A549 (cell line): ENCODE results near the gene TSPAN1. TPM values are rescaled to one million over a fixed set of nuclear protein-coding genes. Genes with fewer than 3 reads are reported as not detected.

Experiments used
- polyA plus RNA-seq, 4 experiments: library from polyadenylated mRNA; depleted of rRNA in 3 of 4; stranded (reverse); fragments of >200 nt; fragmentation: RNase III in 1 of 4; extraction: RNeasy Plus Mini Kit Qiagen cat#74134 plus additional on column Dnase treatment in 1 of 4; gene quantifications; 2 replicates in 3 of 4; 3 replicates in 1 of 4; pipeline ENCODE4 v1.2.3, GENCODE V29; 2011 to 2017
- small RNA-seq, 6 experiments: library from RNA; depleted of rRNA; stranded (forward); fragments of <200 nt; gene quantifications; one replicate each; pipeline ENCODE3, GENCODE V24; 2012

Gene TSPAN1
- polyA plus RNA-seq, 2 of the 4 experiments (the other 2 are of a cell fraction) = 2.1 TPM

Small RNAs within 50 kb of the gene (small RNA-seq; reads per million reads assigned to genes)
- 0 reads per million in 6 experiments for gene AL672043.1

Other genes starting within 250 kb of the TSPAN1 start
- 1.6 and 2.2 TPM in 2 replicates for gene PIK3R3, start 42.5 kb upstream of the TSPAN1 start, polyA plus RNA-seq (2011; rRNA removed)
- 1.8 to 2.1 TPM (median 2.0 TPM) in 3 replicates for gene PIK3R3, start 42.5 kb upstream of the TSPAN1 start, polyA plus RNA-seq (2017; fragmentation: RNase III; extraction: RNeasy Plus Mini Kit Qiagen cat#74134 plus additional on column Dnase treatment)
- gene P3R3URF, start 1.4 kb downstream of the TSPAN1 start, polyA plus RNA-seq (2011; rRNA removed) = not detected in 2 replicates
- gene P3R3URF, start 1.4 kb downstream of the TSPAN1 start, polyA plus RNA-seq (2017; fragmentation: RNase III; extraction: RNeasy Plus Mini Kit Qiagen cat#74134 plus additional on column Dnase treatment) = not detected in 3 replicates
- gene POMGNT1, start 23.3 kb downstream of the TSPAN1 start, polyA plus RNA-seq (2011; rRNA removed) = 33.5 and 39.5 TPM in 2 replicates
- 32.4 to 33.4 TPM (median 33.1 TPM) in 3 replicates for gene POMGNT1, start 23.3 kb downstream of the TSPAN1 start, polyA plus RNA-seq (2017; fragmentation: RNase III; extraction: RNeasy Plus Mini Kit Qiagen cat#74134 plus additional on column Dnase treatment)
- gene LURAP1, start 28.2 kb downstream of the TSPAN1 start, polyA plus RNA-seq (2011; rRNA removed) = not detected in 2 replicates
- not detected in 3 replicates for gene LURAP1, start 28.2 kb downstream of the TSPAN1 start, polyA plus RNA-seq (2017; fragmentation: RNase III; extraction: RNeasy Plus Mini Kit Qiagen cat#74134 plus additional on column Dnase treatment)
- 10.0 and 10.9 TPM in 2 replicates for gene RAD54L, start 72.7 kb downstream of the TSPAN1 start, polyA plus RNA-seq (2011; rRNA removed)
- 12.7 to 14.0 TPM (median 14.0 TPM) in 3 replicates for gene RAD54L, start 72.7 kb downstream of the TSPAN1 start, polyA plus RNA-seq (2017; fragmentation: RNase III; extraction: RNeasy Plus Mini Kit Qiagen cat#74134 plus additional on column Dnase treatment)
- gene LRRC41, start 128.5 kb downstream of the TSPAN1 start, polyA plus RNA-seq (2011; rRNA removed) = 28.6 and 32.5 TPM in 2 replicates
- gene LRRC41, start 128.5 kb downstream of the TSPAN1 start, polyA plus RNA-seq (2017; fragmentation: RNase III; extraction: RNeasy Plus Mini Kit Qiagen cat#74134 plus additional on column Dnase treatment) = 30.1 to 34.1 TPM (median 33.4 TPM) in 3 replicates
- 514 and 762 TPM in 2 replicates for gene UQCRH, start 128.6 kb downstream of the TSPAN1 start, polyA plus RNA-seq (2011; rRNA removed)
- 766 to 800 TPM (median 793 TPM) in 3 replicates for gene UQCRH, start 128.6 kb downstream of the TSPAN1 start, polyA plus RNA-seq (2017; fragmentation: RNase III; extraction: RNeasy Plus Mini Kit Qiagen cat#74134 plus additional on column Dnase treatment)
- 23.3 and 30.2 TPM in 2 replicates for gene NSUN4, start 165.7 kb downstream of the TSPAN1 start, polyA plus RNA-seq (2011; rRNA removed)
- gene NSUN4, start 165.7 kb downstream of the TSPAN1 start, polyA plus RNA-seq (2017; fragmentation: RNase III; extraction: RNeasy Plus Mini Kit Qiagen cat#74134 plus additional on column Dnase treatment) = 11.7 to 13.2 TPM (median 12.0 TPM) in 3 replicates
- gene FAAH, start 219.2 kb downstream of the TSPAN1 start, polyA plus RNA-seq (2011; rRNA removed) = 0.66 and 1.2 TPM in 2 replicates
- 0.98 to 1.3 TPM (median 1.2 TPM) in 3 replicates for gene FAAH, start 219.2 kb downstream of the TSPAN1 start, polyA plus RNA-seq (2017; fragmentation: RNase III; extraction: RNeasy Plus Mini Kit Qiagen cat#74134 plus additional on column Dnase treatment)